Activated naive CD8-positive, alpha-beta T cell treated with anti-CD3 and anti-CD28 coated beads, Interleukin-2, amount 10 ng/mL, durations not matched to agents 7 days and 5 days (primary cell): ENCODE data around the gene FOS. TPM values are rescaled to one million over a fixed set of nuclear protein-coding genes. Genes with fewer than 3 reads are reported as not detected.
A peak's percentile ranks its signal among the peaks of the same experiment; 100 is the strongest.

Experiments used
- ATAC-seq: fragments of 150-1000 bp; cut with Tn5 transposase; one replicate; pipeline ENCODE4 v1.10.0; 2021; ENCODE audit warnings: low read depth, moderate library complexity
- POLR2A ChIA-PET: fragments of 350-600 bp; sonication (Branson Sonifier 250); formaldehyde crosslinking; loops from one replicate; lab custom pipeline; 2021; ENCODE audit warnings: antibody characterized with exemption; lab: Charles Lee
- DNase-seq: peaks from one replicate; pipeline ENCODE4 v3.0.0; 2021
- H3K27ac Mint-ChIP-seq: one replicate; pipeline ENCODE4 v1.8.0; 2022; ENCODE audit warnings: mild to moderate bottlenecking, mixed read lengths
- H3K27me3 Mint-ChIP-seq: one replicate; pipeline ENCODE4 v1.8.0; 2022; ENCODE audit warnings: mild to moderate bottlenecking, moderate library complexity, mixed read lengths
- H3K36me3 Mint-ChIP-seq: one replicate; pipeline ENCODE4 v1.8.0; 2021; ENCODE audit warnings: mild to moderate bottlenecking, mixed read lengths
- H3K4me1 Mint-ChIP-seq: one replicate; pipeline ENCODE4 v1.8.0; 2021; ENCODE audit warnings: mixed read lengths
- H3K4me3 Mint-ChIP-seq: one replicate; pipeline ENCODE4 v1.8.0; 2022; ENCODE audit warnings: mild to moderate bottlenecking, moderate library complexity, mixed read lengths
- H3K9me3 Mint-ChIP-seq: one replicate; pipeline ENCODE4 v1.8.0; 2021; ENCODE audit warnings: mixed read lengths
- total RNA-seq, 2 experiments: library from RNA; stranded (reverse); gene quantifications; one replicate each; pipeline ENCODE4 v1.2.3, GENCODE V29; 2021

FOS gene
- total RNA-seq, 2 experiments from 2014 or later = 60.3 to 61.7 TPM

GRCh38 chr14:75254901-75255584, 23.6 kb upstream of the FOS start:
- Mint-ChIP-seq H3K27ac (no peak overlapping the region), H3K27me3 (peaks cover 31% of the 10 kb centered on the region), H3K36me3 (peaks cover 1% of the 10 kb centered on the region), H3K4me1 (peaks cover 24% of the 10 kb centered on the region), H3K9me3 (no peaks in the 10 kb centered on the region), H3K4me3 (no peak overlapping the region)
- ATAC-seq (no peak), DNase-seq (no peak)
- POLR2A ChIA-PET = interaction anchor here (0.5 to 0.7 kb wide), 2 partner anchors 79 to 1467 kb away, joined by 3 read pairs; no protein-coding TSS in a partner anchor

GRCh38 chr14:75258079-75258802, 20.4 kb upstream of the FOS start:
- H3K27me3 Mint-ChIP-seq = peaks cover 44% of the 10 kb centered on the region
- POLR2A ChIA-PET = interaction anchor here (0.6 to 2.5 kb wide), 12 partner anchors 9 to 233 kb away, joined by 3 to 44 read pairs (median 6); partner anchors contain the start of gene FOS
- peak overlapping the region; percentile 98 for H3K27ac Mint-ChIP-seq

GRCh38 chr14:75258803-75259509, 19.7 kb upstream of the FOS start:
- POLR2A ChIA-PET = interaction anchor here (0.6 to 2.5 kb wide), 14 partner anchors 10 to 233 kb away, joined by 3 to 44 read pairs (median 5); partner anchors contain the start of gene FOS
- Mint-ChIP-seq H3K9me3 (no peaks in the 10 kb centered on the region), H3K4me1 (peaks cover 11% of the 10 kb centered on the region), H3K4me3 (peak overlapping the region; percentile 97), H3K27me3 (peaks cover 51% of the 10 kb centered on the region), H3K27ac (peak overlapping the region; percentile 98), H3K36me3 (peaks cover 1% of the 10 kb centered on the region)
- peak; percentile 98 for DNase-seq
- ATAC-seq = peak; percentile 97

More at GRCh38 chr14:75258079-75258802, 20.4 kb upstream of the FOS start:
- Mint-ChIP-seq H3K4me3 (peak overlapping the region; percentile 97), H3K9me3 (no peaks in the 10 kb centered on the region), H3K4me1 (peaks cover 11% of the 10 kb centered on the region), H3K36me3 (peaks cover 1% of the 10 kb centered on the region)
- ATAC-seq (no peak), DNase-seq (no peak)

- Mint-ChIP-seq H3K4me3 (peak overlapping the region; percentile 97), H3K27ac (peak overlapping the region; percentile 98), H3K36me3 (peaks cover 1% of the 10 kb centered on the region), H3K4me1 (peaks cover 11% of the 10 kb centered on the region), H3K27me3 (peaks cover 46% of the 10 kb centered on the region), H3K9me3 (no peaks in the 10 kb centered on the region)
- DNase-seq = no peak
- ATAC-seq = no peak
- POLR2A ChIA-PET = interaction anchor here (1.0 to 2.5 kb wide), 8 partner anchors 10 to 114 kb away, joined by 4 to 44 read pairs (median 11); partner anchors contain the start of gene FOS
Measured at GRCh38 chr14:75259510-75259855, 19.1 kb upstream of the FOS start.

- ATAC-seq (no peak), DNase-seq (no peak)
- H3K9me3 Mint-ChIP-seq = no peaks in the 10 kb centered on the region
- no peaks in the 10 kb centered on the region for H3K36me3 Mint-ChIP-seq
- peak overlapping the region; percentile 2 for H3K4me3 Mint-ChIP-seq
- peak overlapping the region; percentile 50 for H3K27ac Mint-ChIP-seq
- peaks cover 39% of the 10 kb centered on the region for H3K27me3 Mint-ChIP-seq
- POLR2A ChIA-PET = interaction anchor here (1.8 to 2.5 kb wide), 3 partner anchors 11 to 30 kb away, joined by 12 to 44 read pairs (median 20); no protein-coding TSS in a partner anchor
- peaks cover 11% of the 10 kb centered on the region for H3K4me1 Mint-ChIP-seq
Measured at GRCh38 chr14:75260025-75260763, 18.4 kb upstream of the FOS start.

- POLR2A ChIA-PET = no interaction called here
Measured at GRCh38 chr14:75261820-75262219, 16.8 kb upstream of the FOS start.

GRCh38 chr14:75262641-75263040, 16.0 kb upstream of the FOS start:
- no peak overlapping the region for H3K27ac Mint-ChIP-seq
- ATAC-seq = no peak
- no peak overlapping the region for H3K4me3 Mint-ChIP-seq
- H3K9me3 Mint-ChIP-seq = no peaks in the 10 kb centered on the region
- H3K4me1 Mint-ChIP-seq = peaks cover 11% of the 10 kb centered on the region
- POLR2A ChIA-PET = no interaction called here
- no peaks in the 10 kb centered on the region for H3K36me3 Mint-ChIP-seq
- peaks cover 44% of the 10 kb centered on the region for H3K27me3 Mint-ChIP-seq
- DNase-seq = no peak

More at GRCh38 chr14:75261820-75262219, 16.8 kb upstream of the FOS start:
- peaks cover 11% of the 10 kb centered on the region for H3K4me1 Mint-ChIP-seq
- DNase-seq = no peak
- no peak overlapping the region for H3K27ac Mint-ChIP-seq
- ATAC-seq = no peak
- peaks cover 44% of the 10 kb centered on the region for H3K27me3 Mint-ChIP-seq
- H3K36me3 Mint-ChIP-seq = no peaks in the 10 kb centered on the region
- no peaks in the 10 kb centered on the region for H3K9me3 Mint-ChIP-seq
- no peak overlapping the region for H3K4me3 Mint-ChIP-seq

- H3K36me3 Mint-ChIP-seq = no peaks in the 10 kb centered on the region
- POLR2A ChIA-PET = no interaction called here
- peaks cover 54% of the 10 kb centered on the region for H3K27me3 Mint-ChIP-seq
- H3K4me3 Mint-ChIP-seq = no peak overlapping the region
- no peaks in the 10 kb centered on the region for H3K9me3 Mint-ChIP-seq
- DNase-seq = no peak
- H3K27ac Mint-ChIP-seq = no peak overlapping the region
- no peak for ATAC-seq
- peaks cover 6% of the 10 kb centered on the region for H3K4me1 Mint-ChIP-seq
Measured at GRCh38 chr14:75264036-75264435, 14.6 kb upstream of the FOS start.

- H3K9me3 Mint-ChIP-seq = no peaks in the 10 kb centered on the region
- ATAC-seq (no peak), DNase-seq (no peak)
- peaks cover 51% of the 10 kb centered on the region for H3K27me3 Mint-ChIP-seq
- no peaks in the 10 kb centered on the region for H3K36me3 Mint-ChIP-seq
- H3K27ac Mint-ChIP-seq = no peak overlapping the region
- H3K4me1 Mint-ChIP-seq = peaks cover 1% of the 10 kb centered on the region
- POLR2A ChIA-PET = interaction anchor here (1.1 kb wide), 1 partner anchor 9 kb away, joined by 5 read pairs; no protein-coding TSS in a partner anchor
- H3K4me3 Mint-ChIP-seq = no peak overlapping the region
Measured at GRCh38 chr14:75267141-75267721, 11.4 kb upstream of the FOS start.

- no peak overlapping the region for H3K4me3 Mint-ChIP-seq
Measured at GRCh38 chr14:75268633-75269550, 9.7 kb upstream of the FOS start.

GRCh38 chr14:75271514-75271913, 7.1 kb upstream of the FOS start:
- Mint-ChIP-seq H3K4me1 (peaks cover 10% of the 10 kb centered on the region), H3K36me3 (no peaks in the 10 kb centered on the region), H3K4me3 (no peak overlapping the region), H3K27ac (no peak overlapping the region), H3K27me3 (peaks cover 76% of the 10 kb centered on the region), H3K9me3 (no peaks in the 10 kb centered on the region)
- DNase-seq = no peak
- POLR2A ChIA-PET = interaction anchor here (0.6 kb wide), 2 partner anchors 78 to 147 kb away, joined by 3 read pairs; no protein-coding TSS in a partner anchor
- ATAC-seq = no peak

More at GRCh38 chr14:75268633-75269550, 9.7 kb upstream of the FOS start:
- Mint-ChIP-seq H3K4me1 (peaks cover 1% of the 10 kb centered on the region), H3K27me3 (peaks cover 59% of the 10 kb centered on the region), H3K27ac (no peak overlapping the region), H3K36me3 (no peaks in the 10 kb centered on the region), H3K9me3 (no peaks in the 10 kb centered on the region)
- DNase-seq = no peak
- no peak for ATAC-seq
- POLR2A ChIA-PET = no interaction called here
